Activated B cell treated with CpG ODN at 0.5 μM for 24 hours (primary cell): ENCODE data around the gene WDR3. TPM values are rescaled to one million over a fixed set of nuclear protein-coding genes. Genes with fewer than 3 reads are reported as not detected.

ENCODE experiments used
- ATAC-seq: fragments of 200-7000 bp; cut with Tn5 transposase; one replicate; pipeline ENCODE4 v1.10.0; 2021; ENCODE audit warnings: low read depth, mild to moderate bottlenecking, moderate library complexity
- CTCF ChIA-PET: fragments of 350-600 bp; sonication (Branson Sonifier 250); formaldehyde crosslinking; loops from one replicate; lab custom pipeline; 2021; ENCODE audit warnings: antibody characterized with exemption; lab: Charles Lee
- POLR2A ChIA-PET: fragments of 350-600 bp; sonication (Branson Sonifier 250); formaldehyde crosslinking; loops from one replicate; lab custom pipeline; 2021; ENCODE audit warnings: antibody characterized with exemption; lab: Charles Lee
- DNase-seq: peaks from one replicate; pipeline ENCODE4 v3.0.0; 2022
- H3K27ac Mint-ChIP-seq: one replicate; pipeline ENCODE4 v1.8.0; 2020; ENCODE audit warnings: mixed read lengths
- H3K27me3 Mint-ChIP-seq: one replicate; pipeline ENCODE4 v1.8.0; 2021; ENCODE audit warnings: mixed read lengths
- H3K36me3 Mint-ChIP-seq: one replicate; pipeline ENCODE4 v1.8.0; 2021; ENCODE audit warnings: low read depth, mixed read lengths
- H3K4me1 Mint-ChIP-seq: one replicate; pipeline ENCODE4 v1.8.0; 2021; ENCODE audit warnings: mixed read lengths
- H3K4me3 Mint-ChIP-seq: one replicate; pipeline ENCODE4 v1.8.0; 2020; ENCODE audit warnings: mild to moderate bottlenecking, mixed read lengths
- H3K9me3 Mint-ChIP-seq: one replicate; pipeline ENCODE4 v1.8.0; 2020; ENCODE audit warnings: mixed read lengths
- CTCF ChIP-seq: fragments of 200-600 bp; IDR thresholded peaks from one replicate; pipeline ENCODE4 v1.8.0; 2022; ENCODE audit warnings: antibody characterized with exemption, mild to moderate bottlenecking
- intact Hi-C: fragments of 100-400 bp; cut with micrococcal nuclease; formaldehyde crosslinking; loops from one replicate; pipeline ENCODE4 v1.15.1; 2024
- total RNA-seq: library from RNA; stranded (reverse); gene quantifications from 2 replicates; pipeline ENCODE4 v1.2.3, GENCODE V29; 2022

The WDR3 gene
- total RNA-seq, 1 donor from 2014 or later, result 32.7 TPM

GRCh38 chr1:117930484-117930883, 945 bp downstream of the WDR3 start:
- Mint-ChIP-seq H3K4me3 (peak overlapping the region; percentile 94), H3K9me3 (no peaks in the 10 kb centered on the region), H3K27me3 (no peaks in the 10 kb centered on the region), H3K27ac (peak overlapping the region; percentile 91), H3K4me1 (peaks cover 57% of the 10 kb centered on the region), H3K36me3 (peaks cover 38% of the 10 kb centered on the region)
- no peak for TF ChIP-seq CTCF
- ATAC-seq, result no peak
- POLR2A ChIA-PET, result no interaction called here
- intact Hi-C loops, result no loop called here
- CTCF ChIA-PET, result interaction anchor here (1.2 kb wide), 1 partner anchor 34 kb away, joined by 3 read pairs; no protein-coding TSS in a partner anchor
- DNase-seq, result no peak

- peaks cover 40% of the 10 kb centered on the region for H3K4me1 Mint-ChIP-seq
- DNase-seq (no peak), ATAC-seq (no peak)
- CTCF ChIA-PET, result no interaction called here
- no peak for TF ChIP-seq CTCF
- no peak overlapping the region for H3K4me3 Mint-ChIP-seq
- intact Hi-C loops, result no loop called here
- H3K27me3 Mint-ChIP-seq, result no peaks in the 10 kb centered on the region
- POLR2A ChIA-PET, result no interaction called here
- no peak overlapping the region for H3K27ac Mint-ChIP-seq
- peaks cover 51% of the 10 kb centered on the region for H3K36me3 Mint-ChIP-seq
- H3K9me3 Mint-ChIP-seq, result no peaks in the 10 kb centered on the region
These were observed 3.0 kb downstream of the WDR3 start for GRCh38 chr1:117932576-117932975.

- Mint-ChIP-seq H3K9me3 (no peaks in the 10 kb centered on the region), H3K36me3 (peaks cover 62% of the 10 kb centered on the region), H3K4me3 (no peak overlapping the region), H3K27me3 (no peaks in the 10 kb centered on the region), H3K4me1 (peaks cover 31% of the 10 kb centered on the region), H3K27ac (no peak overlapping the region)
- POLR2A ChIA-PET, result no interaction called here
- TF ChIP-seq CTCF, result no peak
- DNase-seq (no peak), ATAC-seq (no peak)
- CTCF ChIA-PET, result interaction anchor here (1.1 kb wide), 1 partner anchor 9 kb away, joined by 3 read pairs; no protein-coding TSS in a partner anchor
- intact Hi-C loops, result no loop called here
These were observed 4.2 kb downstream of the WDR3 start for GRCh38 chr1:117933769-117934168.

- ChIA-PET CTCF (interaction anchor here (1.1 kb wide), 1 partner anchor 9 kb away, joined by 3 read pairs; no protein-coding TSS in a partner anchor), POLR2A (no interaction called here)
- no peak overlapping the region for H3K27ac Mint-ChIP-seq
- peaks cover 89% of the 10 kb centered on the region for H3K36me3 Mint-ChIP-seq
- no peaks in the 10 kb centered on the region for H3K4me1 Mint-ChIP-seq
- DNase-seq, result no peak
- no peak for TF ChIP-seq CTCF
- no peaks in the 10 kb centered on the region for H3K27me3 Mint-ChIP-seq
- no peaks in the 10 kb centered on the region for H3K9me3 Mint-ChIP-seq
- ATAC-seq, result no peak
- intact Hi-C loops, result no loop called here
- no peak overlapping the region for H3K4me3 Mint-ChIP-seq
These were observed 12.8 kb downstream of the WDR3 start for GRCh38 chr1:117942293-117942692.

- CTCF ChIA-PET, result no interaction called here
- Mint-ChIP-seq H3K4me1 (no peaks in the 10 kb centered on the region), H3K27me3 (no peaks in the 10 kb centered on the region), H3K27ac (no peak overlapping the region), H3K4me3 (no peak overlapping the region), H3K36me3 (peaks cover 92% of the 10 kb centered on the region), H3K9me3 (no peaks in the 10 kb centered on the region)
- intact Hi-C loops, result no loop called here
- ATAC-seq (no peak), DNase-seq (no peak)
- no peak for TF ChIP-seq CTCF
- POLR2A ChIA-PET, result no interaction called here
These were observed 22.8 kb downstream of the WDR3 start for GRCh38 chr1:117952386-117952785.
